Activated CD4-positive, alpha-beta T cell treated with anti-CD3 and anti-CD28 coated beads for 4 hours (primary cell): ENCODE results near the gene CLDN2.
"Not testable (repeated sequence)": the region's sequence is repeated elsewhere in the genome, so short reads cannot be mapped to it uniquely, and the experiment has no call there.

Experiments used
- DNase-seq, 2 donors: peaks; one replicate each; pipeline ENCODE4 v3.0.0-alpha.2; 2020

CLDN2 gene

GRCh38 chrX:106964290-106964689 lies 44.1 kb downstream of the CLDN2 start:
- DNase-seq, result no peak

GRCh38 chrX:106966547-106966946 lies 46.3 kb downstream of the CLDN2 start:
- not testable (repeated sequence) for DNase-seq

- DNase-seq, result no peak
Observed at GRCh38 chrX:106972896-106973295, 52.7 kb downstream of the CLDN2 start.

GRCh38 chrX:106973433-106974149 lies 53.4 kb downstream of the CLDN2 start:
- no peak for DNase-seq

- no peak for DNase-seq
Observed at GRCh38 chrX:106976416-106976815, 56.2 kb downstream of the CLDN2 start.
